HepG2 (cell line): Measurements from ENCODE around the gene OSBPL3.

ENCODE experiments used
- BORCS8-MEF2B ChIP-seq: sonication (generic); formaldehyde crosslinking; IDR thresholded peaks from 2 replicates; pipeline ENCODE4 v1.8.0; 2022; ENCODE audit warnings: mild to moderate bottlenecking, missing genetic modification reagents
- CBFB ChIP-seq: sonication (generic); formaldehyde crosslinking; IDR thresholded peaks from 2 replicates; pipeline ENCODE4 v1.4.0; 2020; ENCODE audit warnings: missing genetic modification reagents
- CBX2 ChIP-seq, 2 experiments: fragments of 200-600 bp in 1 of 2; sonication (generic); formaldehyde crosslinking in 1 of 2; IDR thresholded peaks; 2 replicates each; pipeline versions ENCODE4 v1.7.0 to v1.8.1; 2018 to 2022; ENCODE audit warnings: low read depth in 2 of 2, low read length in 1 of 2, mild to moderate bottlenecking in 1 of 2, missing genetic modification reagents in 1 of 2
- CTCF ChIP-seq: sonication (generic); formaldehyde crosslinking; IDR thresholded peaks from 2 replicates; pipeline ENCODE4 v1.5.0; 2020; ENCODE audit warnings: mild to moderate bottlenecking, missing genetic modification reagents, moderate library complexity
- EEA1 ChIP-seq: sonication (generic); formaldehyde crosslinking; IDR thresholded peaks from 2 replicates; pipeline ENCODE4 v1.5.1; 2020; ENCODE audit warnings: mild to moderate bottlenecking, missing genetic modification reagents, borderline replicate concordance
- EP300 ChIP-seq, 3 experiments: sonication (generic) in 1 of 3; formaldehyde crosslinking in 1 of 3; IDR thresholded peaks; 2 replicates each; pipeline versions ENCODE4 v1.5.1 to v1.6.1; 2011 to 2020; ENCODE audit warnings: low read depth in 2 of 3, low read length in 2 of 3, borderline replicate concordance in 1 of 3, improper control_type of control experiment in 1 of 3, mild to moderate bottlenecking in 1 of 3, missing genetic modification reagents in 1 of 3, moderate library complexity in 1 of 3
- HNRNPL ChIP-seq: fragments of 200-400 bp; formaldehyde crosslinking; IDR thresholded peaks from 2 replicates; pipeline ENCODE4 v1.6.1; 2017; ENCODE audit warnings: mild to moderate bottlenecking, low read depth, low read length
- MAFF ChIP-seq: IDR thresholded peaks from 2 replicates; pipeline ENCODE4 v1.6.1; 2011; ENCODE audit warnings: low read depth, low read length, improper control_type of control experiment
- NR2C2 ChIP-seq: sonication (generic); formaldehyde crosslinking; IDR thresholded peaks from 2 replicates; pipeline ENCODE4 v1.4.0; 2020; ENCODE audit warnings: missing genetic modification reagents, mild to moderate bottlenecking, moderate library complexity, borderline replicate concordance
- POLR2A ChIP-seq, 2 experiments: IDR thresholded peaks; 2 replicates each; pipeline ENCODE4 v1.6.1; 2011; ENCODE audit warnings: low read depth in 2 of 2, low read length in 2 of 2, mild to moderate bottlenecking in 1 of 2, moderate library complexity in 1 of 2; ENCODE audit not compliant: insufficient read depth in 1 of 2
- POLR2AphosphoS5 ChIP-seq: IDR thresholded peaks from 2 replicates; pipeline ENCODE4 v1.6.1; 2012; ENCODE audit warnings: low read depth, low read length
- SIN3B ChIP-seq: fragments of 150-350 bp; IDR thresholded peaks from 2 replicates; pipeline ENCODE4 v1.6.1; 2014; ENCODE audit warnings: low read length
- ZBTB43 ChIP-seq: sonication (generic); formaldehyde crosslinking; conservative IDR thresholded peaks from 2 replicates; pipeline ENCODE4 v1.4.0; 2020; ENCODE audit warnings: missing genetic modification reagents

DNA sequence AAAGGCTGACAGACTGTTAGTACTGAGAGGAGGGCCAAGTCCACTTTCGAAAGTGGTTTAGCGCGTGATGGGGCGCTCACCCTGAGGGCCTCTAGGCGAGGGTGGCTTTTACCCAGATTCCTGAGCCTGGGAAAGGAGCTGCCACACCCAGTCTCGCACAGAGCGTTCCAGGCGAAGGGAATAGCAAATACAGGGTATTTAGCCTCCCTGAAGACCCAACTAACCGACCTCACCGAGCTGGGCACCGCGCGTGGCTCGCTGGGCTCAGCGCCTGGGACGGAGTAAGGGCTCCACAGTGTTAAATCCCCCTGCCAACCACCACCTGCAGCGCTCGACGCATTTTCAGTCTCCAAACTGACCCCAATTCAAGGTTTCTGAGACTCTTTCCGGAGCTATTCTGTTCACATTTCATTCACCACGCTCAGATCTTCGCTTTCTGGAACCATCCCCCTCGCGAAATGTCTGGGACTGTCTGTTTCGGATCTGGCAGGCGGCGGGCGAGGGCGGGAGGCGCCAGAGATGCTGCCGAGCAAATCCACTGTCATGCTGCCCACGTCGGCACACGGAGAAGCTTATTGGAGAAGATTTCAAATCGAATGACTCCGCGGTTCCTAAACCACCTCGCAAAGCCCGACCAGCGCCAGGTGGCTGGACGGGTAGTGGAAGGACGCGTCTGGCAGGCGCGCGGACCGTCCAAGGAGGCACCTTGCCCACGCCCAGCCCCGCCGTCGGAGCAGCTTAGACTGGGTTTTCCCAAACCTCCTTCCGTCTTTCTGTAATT, 1.4 kb upstream of the OSBPL3 start:
- TF ChIP-seq ZBTB43 (CRISPR knock-in tag) = no peak
- TF ChIP-seq CTCF = no peak
- TF ChIP-seq NR2C2 = no peak
- no peak for TF ChIP-seq CBX2 (IDR thresholded peaks at IDR 0.05; ENCODE audit: low read depth, low read length)
- TF ChIP-seq CBX2 (CRISPR knock-in tag; IDR thresholded peaks at IDR 0.05; ENCODE audit: low read depth) = no peak
- TF ChIP-seq MAFF = no peak
- no peak for TF ChIP-seq POLR2A (IDR thresholded peaks at IDR 0.05; ENCODE audit: insufficient read depth in 1 of 2, low read depth in 2 of 2, low read length in 2 of 2)
- peak; percentile 49; the same call in 1 of the 2 replicates for TF ChIP-seq HNRNPL
- TF ChIP-seq POLR2AphosphoS5 = no peak
- no peak for TF ChIP-seq CBFB (CRISPR knock-in tag)
- TF ChIP-seq EEA1 (CRISPR knock-in tag) = no peak
- TF ChIP-seq EP300 (IDR thresholded peaks at IDR 0.05; ENCODE audit: low read depth in 2 of 2, low read length in 2 of 2) = no peak
- no peak for TF ChIP-seq EP300 (CRISPR knock-in tag; IDR thresholded peaks at IDR 0.05; ENCODE audit: borderline replicate concordance)
- TF ChIP-seq BORCS8-MEF2B (CRISPR knock-in tag) = no peak
- no peak for TF ChIP-seq SIN3B
